DOHH2 (cell line): Measurements from ENCODE around the gene SELPLG.

ENCODE experiments used
- CTCF ChIP-seq: fragments of 200-600 bp; sonication (generic); IDR thresholded peaks from one replicate; pipeline ENCODE4 v1.5.1; 2014; ENCODE audit warnings: antibody characterized with exemption, mild to moderate bottlenecking, low read depth, low read length; ENCODE audit not compliant: poor library complexity, severe bottlenecking
- EZH2phosphoT487 ChIP-seq: fragments of 200-600 bp; sonication (generic); IDR thresholded peaks from 2 replicates; pipeline ENCODE4 v1.6.1; 2017; ENCODE audit warnings: borderline replicate concordance, mild to moderate bottlenecking, antibody characterized with exemption, low read length, moderate library complexity, mixed read lengths

DNA sequence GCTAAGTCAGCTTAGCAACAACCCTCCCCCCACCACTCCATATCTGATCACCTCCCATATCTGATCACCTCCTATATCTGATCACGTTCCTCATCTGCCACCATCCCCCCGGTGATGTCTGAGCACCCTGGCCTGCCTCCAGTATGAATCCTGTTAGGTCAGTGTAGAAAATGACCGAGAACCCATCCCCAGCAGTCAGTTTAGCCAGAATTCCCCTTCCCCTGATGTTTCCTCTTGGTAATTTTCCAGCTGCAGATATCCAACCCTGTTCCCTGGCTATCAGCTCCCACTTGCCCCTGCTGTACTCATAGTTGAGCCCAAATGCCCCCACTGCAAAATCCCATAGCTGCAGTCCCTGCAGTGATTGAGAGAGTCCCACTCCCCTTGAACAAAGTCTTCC, 12.5 kb downstream of the SELPLG start:
- TF ChIP-seq CTCF (no peak), EZH2phosphoT487 (no peak)
